ENCODE results near the gene P4HA2.

P4HA2 gene

GRCh38 chr5:132233081-132233480, 5.4 kb upstream of the P4HA2 start:
- TF ChIP-seq CTCF (IDR thresholded peaks at IDR 0.05; ENCODE audit: low read depth, low read length, missing control alignments): no peak
- H3K36me3 ChIP-seq (replicated peaks): no peaks in the 10 kb centered on the region
- no peak overlapping the region for H3K27ac ChIP-seq
- H3K4me3 ChIP-seq (ENCODE audit: low read depth, low read length): no peak overlapping the region
- DNase-seq: no peak
- in situ Hi-C loops (cut with HindIII; ENCODE audit: low pct_ligation_motif_present, low sequenced_read_pairs): no loop called here
- H3K27me3 ChIP-seq (replicated peaks): no peaks in the 10 kb centered on the region

- H3K36me3 ChIP-seq (replicated peaks): no peaks in the 10 kb centered on the region
- DNase-seq: no peak
- H3K4me3 ChIP-seq (ENCODE audit: low read depth, low read length): no peak overlapping the region
- in situ Hi-C loops (cut with HindIII; ENCODE audit: low pct_ligation_motif_present, low sequenced_read_pairs): no loop called here
- no peak overlapping the region for H3K27ac ChIP-seq
- no peaks in the 10 kb centered on the region for H3K27me3 ChIP-seq (replicated peaks)
- no peak for TF ChIP-seq CTCF (IDR thresholded peaks at IDR 0.05; ENCODE audit: low read depth, low read length, missing control alignments)
Observed at GRCh38 chr5:132232465-132232864, 4.8 kb upstream of the P4HA2 start.

- no peak for TF ChIP-seq CTCF (IDR thresholded peaks at IDR 0.05; ENCODE audit: low read depth, low read length, missing control alignments)
- in situ Hi-C loops (cut with HindIII; ENCODE audit: low pct_ligation_motif_present, low sequenced_read_pairs): no loop called here
- H3K36me3 ChIP-seq (replicated peaks): no peaks in the 10 kb centered on the region
- no peak overlapping the region for H3K4me3 ChIP-seq (ENCODE audit: low read depth, low read length)
- H3K27ac ChIP-seq: no peak overlapping the region
- DNase-seq: no peak
- H3K27me3 ChIP-seq (replicated peaks): no peaks in the 10 kb centered on the region
Observed at GRCh38 chr5:132230871-132231270, 3.2 kb upstream of the P4HA2 start.

- no peak for DNase-seq
- in situ Hi-C loops (cut with HindIII; ENCODE audit: low pct_ligation_motif_present, low sequenced_read_pairs): no loop called here
Observed at GRCh38 chr5:132229236-132229635, 1.6 kb upstream of the P4HA2 start.

GRCh38 chr5:132228241-132229035, 785 bp upstream of the P4HA2 start:
- in situ Hi-C loops (cut with HindIII; ENCODE audit: low pct_ligation_motif_present, low sequenced_read_pairs): no loop called here
- no peaks in the 10 kb centered on the region for H3K27me3 ChIP-seq (replicated peaks)
- H3K4me3 ChIP-seq (ENCODE audit: low read depth, low read length): peak overlapping the region; percentile 70
- DNase-seq: no peak
- TF ChIP-seq CTCF (IDR thresholded peaks at IDR 0.05; ENCODE audit: low read depth, low read length, missing control alignments): peak; percentile 35
- H3K36me3 ChIP-seq (replicated peaks): no peaks in the 10 kb centered on the region
- H3K27ac ChIP-seq: peak overlapping the region; percentile 85

More at GRCh38 chr5:132229236-132229635, 1.6 kb upstream of the P4HA2 start:
- Histone ChIP-seq H3K27ac (no peak overlapping the region), H3K27me3 (replicated peaks) (no peaks in the 10 kb centered on the region), H3K4me3 (ENCODE audit: low read depth, low read length) (no peak overlapping the region), H3K36me3 (replicated peaks) (no peaks in the 10 kb centered on the region)
- TF ChIP-seq CTCF (IDR thresholded peaks at IDR 0.05; ENCODE audit: low read depth, low read length, missing control alignments): no peak

- no peak for TF ChIP-seq CTCF (IDR thresholded peaks at IDR 0.05; ENCODE audit: low read depth, low read length, missing control alignments)
- in situ Hi-C loops (cut with HindIII; ENCODE audit: low pct_ligation_motif_present, low sequenced_read_pairs): no loop called here
- peak overlapping the region; percentile 70 for H3K4me3 ChIP-seq (ENCODE audit: low read depth, low read length)
Observed at GRCh38 chr5:132227235-132227484, 493 bp downstream of the P4HA2 start.

More at GRCh38 chr5:132227235-132227484, 493 bp downstream of the P4HA2 start:
- Histone ChIP-seq H3K27ac (peak overlapping the region; percentile 85), H3K36me3 (replicated peaks) (no peaks in the 10 kb centered on the region), H3K27me3 (replicated peaks) (no peaks in the 10 kb centered on the region)
- DNase-seq: no peak
